ENCODE data around the gene MTERF4. TPM values are rescaled to one million over a fixed set of nuclear protein-coding genes. Genes with fewer than 3 reads are reported as not detected.

MTERF4 gene
- total RNA-seq, 4 donors from 2014 or later: 28.9 to 60.5 (median 38.9) TPM

DNA sequence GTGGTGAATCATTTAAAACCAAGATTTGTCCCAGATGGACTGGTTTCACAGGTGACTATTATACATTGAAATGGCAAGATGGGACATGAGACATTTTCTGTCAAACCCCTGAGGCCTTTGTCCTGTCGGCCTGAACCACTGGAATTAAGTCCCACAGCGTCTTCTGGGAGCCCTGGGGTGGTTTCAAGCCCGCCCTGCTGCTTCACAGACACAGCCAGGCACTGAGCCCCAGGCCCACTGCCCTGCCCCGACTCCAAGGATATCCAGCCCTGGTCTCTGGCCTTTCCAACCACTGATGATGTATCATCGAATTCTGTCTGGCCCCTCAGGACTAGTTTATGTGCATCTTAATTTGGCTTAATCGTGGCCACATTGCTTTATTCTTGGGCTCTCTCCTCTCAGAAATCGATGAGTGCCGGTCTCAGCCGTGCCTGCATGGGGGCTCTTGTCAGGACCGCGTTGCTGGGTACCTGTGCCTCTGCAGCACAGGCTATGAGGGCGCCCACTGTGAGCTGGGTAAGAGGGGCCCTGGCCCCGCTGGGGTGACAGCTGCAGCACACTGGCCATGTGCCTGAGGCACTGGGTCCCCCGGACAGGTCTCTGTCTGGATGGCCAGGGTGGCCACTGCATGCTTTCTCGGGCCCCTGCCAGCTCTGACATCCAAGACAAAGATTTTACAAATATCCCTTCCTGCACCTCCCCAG is 39.5 kb downstream of the MTERF4 start:
- DNase-seq (ENCODE audit: low spot score in 2 of 2): no peak
- TF ChIP-seq, protein P1, sequence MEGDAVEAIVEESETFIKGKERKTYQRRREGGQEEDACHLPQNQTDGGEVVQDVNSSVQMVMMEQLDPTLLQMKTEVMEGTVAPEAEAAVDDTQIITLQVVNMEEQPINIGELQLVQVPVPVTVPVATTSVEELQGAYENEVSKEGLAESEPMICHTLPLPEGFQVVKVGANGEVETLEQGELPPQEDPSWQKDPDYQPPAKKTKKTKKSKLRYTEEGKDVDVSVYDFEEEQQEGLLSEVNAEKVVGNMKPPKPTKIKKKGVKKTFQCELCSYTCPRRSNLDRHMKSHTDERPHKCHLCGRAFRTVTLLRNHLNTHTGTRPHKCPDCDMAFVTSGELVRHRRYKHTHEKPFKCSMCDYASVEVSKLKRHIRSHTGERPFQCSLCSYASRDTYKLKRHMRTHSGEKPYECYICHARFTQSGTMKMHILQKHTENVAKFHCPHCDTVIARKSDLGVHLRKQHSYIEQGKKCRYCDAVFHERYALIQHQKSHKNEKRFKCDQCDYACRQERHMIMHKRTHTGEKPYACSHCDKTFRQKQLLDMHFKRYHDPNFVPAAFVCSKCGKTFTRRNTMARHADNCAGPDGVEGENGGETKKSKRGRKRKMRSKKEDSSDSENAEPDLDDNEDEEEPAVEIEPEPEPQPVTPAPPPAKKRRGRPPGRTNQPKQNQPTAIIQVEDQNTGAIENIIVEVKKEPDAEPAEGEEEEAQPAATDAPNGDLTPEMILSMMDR (IDR thresholded peaks at IDR 0.05): no peak
- TF ChIP-seq EP300 (IDR thresholded peaks at IDR 0.05): no peak
- no peak for TF ChIP-seq POLR2A (IDR thresholded peaks at IDR 0.05)
- 73 to 82% methylated on average over 12 to 15 of the region's 15 CpGs for WGBS, 2 donors

DNA sequence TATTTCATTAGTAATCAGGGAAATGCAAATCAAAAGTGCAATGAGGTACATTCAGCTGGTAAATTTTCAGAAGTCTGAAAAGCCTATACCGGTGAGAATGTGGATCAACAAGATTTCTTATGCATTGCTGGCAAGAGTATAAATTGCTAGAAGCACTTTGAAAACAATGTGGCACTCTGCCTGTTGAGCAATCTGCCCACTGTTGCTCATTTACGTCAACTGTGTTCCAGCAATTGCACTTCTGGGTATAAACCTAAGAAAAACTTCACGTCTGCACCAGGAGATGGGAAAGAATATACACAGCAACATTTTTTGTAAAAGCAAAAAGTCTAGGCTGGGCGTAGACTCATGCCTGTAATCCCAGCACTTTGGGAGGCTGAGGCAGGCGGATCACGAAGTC is 40.8 kb downstream of the MTERF4 start:
- WGBS, 2 donors: 62 to 64% methylated on average over 6 of the region's 6 CpGs
- TF ChIP-seq POLR2A (IDR thresholded peaks at IDR 0.05) (no peak), EP300 (IDR thresholded peaks at IDR 0.05) (peak in 1 of 2 donors; percentile 70)
- H3K4me1 ChIP-seq: peaks cover 0 to 23% (median 0%) of the 10 kb centered on the region in 4 donors

More for the DNA sequence above, 39.5 kb downstream of the MTERF4 start:
- Histone ChIP-seq H3K9me3 (no peaks in the 10 kb centered on the region), H3K27me3 (no peaks in the 10 kb centered on the region), H3K4me3 (no peak overlapping the region), H3K4me1 (peaks cover 0 to 23% (median 0%) of the 10 kb centered on the region in 4 donors), H3K36me3 (peaks cover 0 to 30% (median 0%) of the 10 kb centered on the region in 3 donors), H3K27ac (peak overlapping the region in 1 of 4 donors; percentile 34)

GRCh38 chr2:241053576-241054251 is 48.4 kb downstream of the MTERF4 start:
- Histone ChIP-seq H3K27ac (no peak overlapping the region), H3K27me3 (no peaks in the 10 kb centered on the region), H3K4me3 (no peak overlapping the region), H3K4me1 (no peaks in the 10 kb centered on the region), H3K36me3 (peaks cover 0 to 67% (median 0%) of the 10 kb centered on the region in 3 donors), H3K9me3 (no peaks in the 10 kb centered on the region)
- TF ChIP-seq, protein P1 (IDR thresholded peaks at IDR 0.05): no peak
- TF ChIP-seq POLR2A (IDR thresholded peaks at IDR 0.05) (no peak), EP300 (IDR thresholded peaks at IDR 0.05) (no peak)
- DNase-seq (ENCODE audit: low spot score in 2 of 2): peak in 1 of 2 donors; percentile 3
- 87 to 90% methylated on average over 7 to 8 of the region's 8 CpGs for WGBS, 2 donors

More for the DNA sequence above, 40.8 kb downstream of the MTERF4 start:
- peak; percentile 12 to 36 for DNase-seq (ENCODE audit: low spot score in 2 of 2)
- Histone ChIP-seq H3K27ac (peak overlapping the region in 1 of 4 donors; percentile 34), H3K27me3 (no peaks in the 10 kb centered on the region), H3K9me3 (no peaks in the 10 kb centered on the region), H3K4me3 (no peak overlapping the region), H3K36me3 (peaks cover 0 to 17% (median 0%) of the 10 kb centered on the region in 3 donors)

GRCh38 chr2:241052677-241053360 is 49.3 kb downstream of the MTERF4 start:
- no peak overlapping the region for H3K27ac ChIP-seq
- no peak overlapping the region for H3K4me3 ChIP-seq
- H3K27me3 ChIP-seq: no peaks in the 10 kb centered on the region
- DNase-seq (ENCODE audit: low spot score in 2 of 2): no peak
- WGBS, 2 donors: 88 to 89% methylated on average over 26 to 31 of the region's 31 CpGs
- no peaks in the 10 kb centered on the region for H3K4me1 ChIP-seq
- no peaks in the 10 kb centered on the region for H3K9me3 ChIP-seq
- TF ChIP-seq, protein P1 (IDR thresholded peaks at IDR 0.05): no peak
- TF ChIP-seq POLR2A (IDR thresholded peaks at IDR 0.05): no peak
- peaks cover 0 to 76% (median 0%) of the 10 kb centered on the region in 3 donors for H3K36me3 ChIP-seq

GRCh38 chr2:241051578-241052487 is 50.3 kb downstream of the MTERF4 start:
- Histone ChIP-seq H3K27me3 (no peaks in the 10 kb centered on the region), H3K4me1 (no peaks in the 10 kb centered on the region), H3K36me3 (peaks cover 0 to 76% (median 0%) of the 10 kb centered on the region in 3 donors), H3K9me3 (no peaks in the 10 kb centered on the region), H3K4me3 (no peak overlapping the region), H3K27ac (no peak overlapping the region)
- TF ChIP-seq, protein P1 (IDR thresholded peaks at IDR 0.05): no peak
- TF ChIP-seq EP300 (IDR thresholded peaks at IDR 0.05) (no peak), POLR2A (IDR thresholded peaks at IDR 0.05) (no peak)
- WGBS, 2 donors: 79 to 90% methylated on average over 23 to 24 of the region's 33 CpGs
- DNase-seq (ENCODE audit: low spot score in 2 of 2): no peak
